ENCODE results near the gene FUT3. TPM values are rescaled to one million over a fixed set of nuclear protein-coding genes. Genes with fewer than 3 reads are reported as not detected.

Gene FUT3
- total and polyA plus RNA-seq, 4 donors = 0.25 to 0.47 (median 0.27) TPM; not detected in 1

DNA sequence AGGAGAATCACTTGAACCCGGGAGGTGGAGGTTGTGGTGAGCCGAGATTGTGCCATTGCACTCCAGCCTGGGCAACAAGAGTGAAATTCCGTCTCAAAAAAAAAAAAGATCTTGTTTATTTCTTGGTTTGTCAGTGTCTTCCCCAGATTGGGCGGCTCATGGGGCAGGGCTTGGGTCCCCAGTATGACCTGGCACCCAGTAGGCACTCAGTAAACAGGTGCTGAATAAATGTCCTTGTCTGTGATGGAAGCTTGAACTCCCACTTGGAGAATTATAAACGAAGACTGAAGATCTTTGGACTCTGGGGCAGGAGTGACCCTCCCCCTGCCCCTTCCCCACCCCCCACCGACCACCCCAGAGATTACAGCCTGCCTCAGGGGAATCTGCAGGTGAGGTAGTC lies 28.9 kb upstream of the FUT3 start:
- Histone ChIP-seq H3K36me3 (ENCODE audit: control insufficient read depth in 4 of 4, insufficient read depth in 3 of 4, low read depth in 1 of 4, low read length in 3 of 4) (no peaks in the 10 kb centered on the region), H3K4me3 (ENCODE audit: low read depth in 1 of 3, low read length in 3 of 3) (no peak overlapping the region), H3K9me3 (ENCODE audit: control insufficient read depth in 4 of 4, low read length in 3 of 4) (no peaks in the 10 kb centered on the region), H3K27ac (ENCODE audit: low read depth in 1 of 2, low read length in 2 of 2) (peak overlapping the region; percentile 53 to 76), H3K9ac (ENCODE audit: low read depth in 1 of 2, low read length in 2 of 2) (no peak overlapping the region), H3K4me1 (ENCODE audit: control insufficient read depth in 4 of 4, insufficient read depth in 4 of 4, low read length in 3 of 4) (peaks cover 10 to 23% (median 14%) of the 10 kb centered on the region in 4 donors), H3K27me3 (ENCODE audit: control insufficient read depth in 4 of 4, insufficient read depth in 4 of 4, low read length in 3 of 4) (no peaks in the 10 kb centered on the region)
- TF ChIP-seq HNF4G (IDR thresholded peaks at IDR 0.05) = no peak
- TF ChIP-seq FOXA1 (IDR thresholded peaks at IDR 0.05) = no peak
- TF ChIP-seq RAD21 (IDR thresholded peaks at IDR 0.05) = no peak
- TF ChIP-seq, protein P1, sequence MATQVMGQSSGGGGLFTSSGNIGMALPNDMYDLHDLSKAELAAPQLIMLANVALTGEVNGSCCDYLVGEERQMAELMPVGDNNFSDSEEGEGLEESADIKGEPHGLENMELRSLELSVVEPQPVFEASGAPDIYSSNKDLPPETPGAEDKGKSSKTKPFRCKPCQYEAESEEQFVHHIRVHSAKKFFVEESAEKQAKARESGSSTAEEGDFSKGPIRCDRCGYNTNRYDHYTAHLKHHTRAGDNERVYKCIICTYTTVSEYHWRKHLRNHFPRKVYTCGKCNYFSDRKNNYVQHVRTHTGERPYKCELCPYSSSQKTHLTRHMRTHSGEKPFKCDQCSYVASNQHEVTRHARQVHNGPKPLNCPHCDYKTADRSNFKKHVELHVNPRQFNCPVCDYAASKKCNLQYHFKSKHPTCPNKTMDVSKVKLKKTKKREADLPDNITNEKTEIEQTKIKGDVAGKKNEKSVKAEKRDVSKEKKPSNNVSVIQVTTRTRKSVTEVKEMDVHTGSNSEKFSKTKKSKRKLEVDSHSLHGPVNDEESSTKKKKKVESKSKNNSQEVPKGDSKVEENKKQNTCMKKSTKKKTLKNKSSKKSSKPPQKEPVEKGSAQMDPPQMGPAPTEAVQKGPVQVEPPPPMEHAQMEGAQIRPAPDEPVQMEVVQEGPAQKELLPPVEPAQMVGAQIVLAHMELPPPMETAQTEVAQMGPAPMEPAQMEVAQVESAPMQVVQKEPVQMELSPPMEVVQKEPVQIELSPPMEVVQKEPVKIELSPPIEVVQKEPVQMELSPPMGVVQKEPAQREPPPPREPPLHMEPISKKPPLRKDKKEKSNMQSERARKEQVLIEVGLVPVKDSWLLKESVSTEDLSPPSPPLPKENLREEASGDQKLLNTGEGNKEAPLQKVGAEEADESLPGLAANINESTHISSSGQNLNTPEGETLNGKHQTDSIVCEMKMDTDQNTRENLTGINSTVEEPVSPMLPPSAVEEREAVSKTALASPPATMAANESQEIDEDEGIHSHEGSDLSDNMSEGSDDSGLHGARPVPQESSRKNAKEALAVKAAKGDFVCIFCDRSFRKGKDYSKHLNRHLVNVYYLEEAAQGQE (IDR thresholded peaks at IDR 0.05) = no peak
- no peak for TF ChIP-seq NR2F2 (IDR thresholded peaks at IDR 0.05)
- TF ChIP-seq, protein P2, sequence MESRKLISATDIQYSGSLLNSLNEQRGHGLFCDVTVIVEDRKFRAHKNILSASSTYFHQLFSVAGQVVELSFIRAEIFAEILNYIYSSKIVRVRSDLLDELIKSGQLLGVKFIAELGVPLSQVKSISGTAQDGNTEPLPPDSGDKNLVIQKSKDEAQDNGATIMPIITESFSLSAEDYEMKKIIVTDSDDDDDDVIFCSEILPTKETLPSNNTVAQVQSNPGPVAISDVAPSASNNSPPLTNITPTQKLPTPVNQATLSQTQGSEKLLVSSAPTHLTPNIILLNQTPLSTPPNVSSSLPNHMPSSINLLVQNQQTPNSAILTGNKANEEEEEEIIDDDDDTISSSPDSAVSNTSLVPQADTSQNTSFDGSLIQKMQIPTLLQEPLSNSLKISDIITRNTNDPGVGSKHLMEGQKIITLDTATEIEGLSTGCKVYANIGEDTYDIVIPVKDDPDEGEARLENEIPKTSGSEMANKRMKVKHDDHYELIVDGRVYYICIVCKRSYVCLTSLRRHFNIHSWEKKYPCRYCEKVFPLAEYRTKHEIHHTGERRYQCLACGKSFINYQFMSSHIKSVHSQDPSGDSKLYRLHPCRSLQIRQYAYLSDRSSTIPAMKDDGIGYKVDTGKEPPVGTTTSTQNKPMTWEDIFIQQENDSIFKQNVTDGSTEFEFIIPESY (IDR thresholded peaks at IDR 0.05) = no peak
- TF ChIP-seq YY1 (IDR thresholded peaks at IDR 0.05) = no peak
- TF ChIP-seq, protein P3, sequence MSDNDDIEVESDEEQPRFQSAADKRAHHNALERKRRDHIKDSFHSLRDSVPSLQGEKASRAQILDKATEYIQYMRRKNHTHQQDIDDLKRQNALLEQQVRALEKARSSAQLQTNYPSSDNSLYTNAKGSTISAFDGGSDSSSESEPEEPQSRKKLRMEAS (IDR thresholded peaks at IDR 0.05) = no peak
- no peak for TF ChIP-seq HNF4A (conservative IDR thresholded peaks at IDR 0.05)
- TF ChIP-seq JUND (IDR thresholded peaks at IDR 0.05) = no peak
- TF ChIP-seq GABPA (IDR thresholded peaks at IDR 0.05 in 1 of 2, conservative IDR thresholded peaks at IDR 0.05 in 1 of 2) = no peak
- DNase-seq (ENCODE audit: low spot score) = no peak
- 36% methylated on average over 6 of the region's 6 CpGs for WGBS

DNA sequence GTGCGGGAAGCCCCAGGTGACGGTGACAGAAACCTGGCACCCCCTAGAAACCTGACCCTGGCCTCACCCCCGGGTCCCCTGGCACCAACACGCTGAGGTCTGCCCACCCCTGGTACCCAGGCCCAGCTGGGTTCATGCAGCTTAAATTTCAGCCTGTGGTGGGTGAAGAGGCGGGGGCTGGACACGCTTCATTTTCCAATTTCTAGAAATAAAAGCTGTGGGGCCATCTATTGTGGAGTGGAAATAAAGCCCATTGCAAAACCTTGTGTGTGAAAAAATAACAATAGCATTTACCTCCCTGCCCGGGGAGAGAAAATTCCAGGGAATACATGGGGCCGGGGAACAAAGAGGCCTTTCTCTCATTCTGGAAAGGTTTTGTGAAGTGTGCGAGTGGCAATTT lies 26.6 kb upstream of the FUT3 start:
- no peaks in the 10 kb centered on the region for H3K27me3 ChIP-seq (ENCODE audit: control insufficient read depth in 4 of 4, insufficient read depth in 4 of 4, low read length in 3 of 4)
- no peak overlapping the region for H3K27ac ChIP-seq (ENCODE audit: low read depth in 1 of 2, low read length in 2 of 2)
- TF ChIP-seq GABPA (IDR thresholded peaks at IDR 0.05 in 1 of 2, conservative IDR thresholded peaks at IDR 0.05 in 1 of 2) (no peak), SP1 (IDR thresholded peaks at IDR 0.05) (no peak), RAD21 (IDR thresholded peaks at IDR 0.05) (no peak), TAF1 (conservative IDR thresholded peaks at IDR 0.05) (no peak), EGR1 (IDR thresholded peaks at IDR 0.05; ENCODE audit: low read depth in 2 of 2) (no peak), FOXA1 (IDR thresholded peaks at IDR 0.05) (no peak), HNF4G (IDR thresholded peaks at IDR 0.05) (no peak), NR2F2 (IDR thresholded peaks at IDR 0.05) (no peak), JUND (IDR thresholded peaks at IDR 0.05) (no peak), HNF4A (conservative IDR thresholded peaks at IDR 0.05) (no peak), YY1 (IDR thresholded peaks at IDR 0.05) (no peak)
- TF ChIP-seq, protein P3 (IDR thresholded peaks at IDR 0.05) = no peak
- TF ChIP-seq, protein P4, sequence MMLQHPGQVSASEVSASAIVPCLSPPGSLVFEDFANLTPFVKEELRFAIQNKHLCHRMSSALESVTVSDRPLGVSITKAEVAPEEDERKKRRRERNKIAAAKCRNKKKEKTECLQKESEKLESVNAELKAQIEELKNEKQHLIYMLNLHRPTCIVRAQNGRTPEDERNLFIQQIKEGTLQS (IDR thresholded peaks at IDR 0.05) = no peak
- TF ChIP-seq, protein P1 (IDR thresholded peaks at IDR 0.05) = no peak
- TF ChIP-seq, protein P2 (IDR thresholded peaks at IDR 0.05) = no peak
- H3K36me3 ChIP-seq (ENCODE audit: control insufficient read depth in 4 of 4, insufficient read depth in 3 of 4, low read depth in 1 of 4, low read length in 3 of 4) = no peaks in the 10 kb centered on the region
- no peaks in the 10 kb centered on the region for H3K9me3 ChIP-seq (ENCODE audit: control insufficient read depth in 4 of 4, low read length in 3 of 4)
- no peak for DNase-seq (ENCODE audit: low spot score)
- 86% methylated on average over 9 of the region's 9 CpGs for WGBS
- H3K9ac ChIP-seq (ENCODE audit: low read depth in 1 of 2, low read length in 2 of 2) = no peak overlapping the region
- H3K4me1 ChIP-seq (ENCODE audit: control insufficient read depth in 4 of 4, insufficient read depth in 4 of 4, low read length in 3 of 4) = peaks cover 8 to 23% (median 14%) of the 10 kb centered on the region in 4 donors
- H3K4me3 ChIP-seq (ENCODE audit: low read depth in 1 of 3, low read length in 3 of 3) = no peak overlapping the region
